ENCODE measurements around the gene B4GALNT3. TPM values are rescaled to one million over a fixed set of nuclear protein-coding genes. Genes with fewer than 3 reads are reported as not detected.

B4GALNT3 gene
- total and polyA plus RNA-seq, 2 donors (not counting 1 experiment from before 2014, with no cell fraction given), result not detected

- no peak for DNase-seq (ENCODE audit: low read depth in 2 of 2)
- no peaks in the 10 kb centered on the region for H3K9me3 ChIP-seq (ENCODE audit: control insufficient read depth, insufficient read depth, low read depth, low read length)
- no peaks in the 10 kb centered on the region for H3K79me2 ChIP-seq (ENCODE audit: control insufficient read depth, insufficient read depth, low read length)
- no peaks in the 10 kb centered on the region for H3K36me3 ChIP-seq (ENCODE audit: control insufficient read depth, insufficient read depth, low read length)
- H3K27ac ChIP-seq (ENCODE audit: insufficient read depth, low read length), result no peak overlapping the region
- no peaks in the 10 kb centered on the region for H3K27me3 ChIP-seq (ENCODE audit: control insufficient read depth, insufficient read depth, low read length)
- TF ChIP-seq, protein P1, sequence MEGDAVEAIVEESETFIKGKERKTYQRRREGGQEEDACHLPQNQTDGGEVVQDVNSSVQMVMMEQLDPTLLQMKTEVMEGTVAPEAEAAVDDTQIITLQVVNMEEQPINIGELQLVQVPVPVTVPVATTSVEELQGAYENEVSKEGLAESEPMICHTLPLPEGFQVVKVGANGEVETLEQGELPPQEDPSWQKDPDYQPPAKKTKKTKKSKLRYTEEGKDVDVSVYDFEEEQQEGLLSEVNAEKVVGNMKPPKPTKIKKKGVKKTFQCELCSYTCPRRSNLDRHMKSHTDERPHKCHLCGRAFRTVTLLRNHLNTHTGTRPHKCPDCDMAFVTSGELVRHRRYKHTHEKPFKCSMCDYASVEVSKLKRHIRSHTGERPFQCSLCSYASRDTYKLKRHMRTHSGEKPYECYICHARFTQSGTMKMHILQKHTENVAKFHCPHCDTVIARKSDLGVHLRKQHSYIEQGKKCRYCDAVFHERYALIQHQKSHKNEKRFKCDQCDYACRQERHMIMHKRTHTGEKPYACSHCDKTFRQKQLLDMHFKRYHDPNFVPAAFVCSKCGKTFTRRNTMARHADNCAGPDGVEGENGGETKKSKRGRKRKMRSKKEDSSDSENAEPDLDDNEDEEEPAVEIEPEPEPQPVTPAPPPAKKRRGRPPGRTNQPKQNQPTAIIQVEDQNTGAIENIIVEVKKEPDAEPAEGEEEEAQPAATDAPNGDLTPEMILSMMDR (conservative IDR thresholded peaks at IDR 0.05 in 1 of 2, IDR thresholded peaks at IDR 0.05 in 1 of 2; ENCODE audit: low read depth in 1 of 2, low read length in 2 of 2), result no peak
- no peak for TF ChIP-seq EZH2 (IDR thresholded peaks at IDR 0.05; ENCODE audit: low read length, missing control alignments)
- no peak overlapping the region for H2AFZ ChIP-seq (ENCODE audit: low read length)
- no peak overlapping the region for H3K4me3 ChIP-seq (replicated peaks in 1 of 4; ENCODE audit: control extremely low read depth in 1 of 4, insufficient read depth in 1 of 4, low read depth in 3 of 4, low read length in 4 of 4)
- H3K4me2 ChIP-seq (ENCODE audit: extremely low read depth, insufficient read depth, low read length), result no peak overlapping the region
- no peak overlapping the region for H3K9ac ChIP-seq (ENCODE audit: insufficient read depth, low read length)
- H4K20me1 ChIP-seq (ENCODE audit: control insufficient read depth, extremely low read depth, insufficient read depth, low read length), result no peaks in the 10 kb centered on the region
- no peaks in the 10 kb centered on the region for H3K4me1 ChIP-seq (ENCODE audit: control insufficient read depth, extremely low read depth, insufficient read depth, low read length)
Observed at GRCh38 chr12:581321-581720, 121.6 kb downstream of the B4GALNT3 start.

DNA sequence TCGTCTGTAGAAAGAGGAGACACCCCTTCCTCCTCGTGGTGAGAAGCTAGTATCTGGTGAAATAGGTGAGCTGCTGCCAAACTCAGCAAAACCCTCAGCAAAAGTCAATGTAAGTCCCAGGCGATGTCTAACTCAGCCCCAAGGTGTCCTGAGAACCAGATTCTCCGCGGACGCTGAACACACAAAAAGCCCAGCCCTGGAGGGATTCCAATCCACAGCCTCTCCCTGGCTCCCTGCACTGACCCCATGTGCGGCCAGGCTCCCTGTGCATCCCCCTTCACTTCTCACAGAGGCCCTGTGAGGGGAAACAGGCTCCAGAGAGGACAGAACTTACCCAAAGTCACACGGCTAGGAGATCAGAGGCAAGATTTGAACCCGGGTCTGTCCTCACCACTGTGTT lies 122.0 kb downstream of the B4GALNT3 start:
- H3K27ac ChIP-seq (ENCODE audit: insufficient read depth, low read length), result no peak overlapping the region
- H3K4me1 ChIP-seq (ENCODE audit: control insufficient read depth, extremely low read depth, insufficient read depth, low read length), result no peaks in the 10 kb centered on the region
- no peaks in the 10 kb centered on the region for H4K20me1 ChIP-seq (ENCODE audit: control insufficient read depth, extremely low read depth, insufficient read depth, low read length)
- H3K27me3 ChIP-seq (ENCODE audit: control insufficient read depth, insufficient read depth, low read length), result no peaks in the 10 kb centered on the region
- H3K4me3 ChIP-seq (replicated peaks in 1 of 4; ENCODE audit: control extremely low read depth in 1 of 4, insufficient read depth in 1 of 4, low read depth in 3 of 4, low read length in 4 of 4), result no peak overlapping the region
- DNase-seq (ENCODE audit: low read depth in 2 of 2), result no peak
- H3K9me3 ChIP-seq (ENCODE audit: control insufficient read depth, insufficient read depth, low read depth, low read length), result no peaks in the 10 kb centered on the region
- TF ChIP-seq, protein P1 (conservative IDR thresholded peaks at IDR 0.05 in 1 of 2, IDR thresholded peaks at IDR 0.05 in 1 of 2; ENCODE audit: low read depth in 1 of 2, low read length in 2 of 2), result no peak
- TF ChIP-seq EZH2 (IDR thresholded peaks at IDR 0.05; ENCODE audit: low read length, missing control alignments), result no peak
- H3K36me3 ChIP-seq (ENCODE audit: control insufficient read depth, insufficient read depth, low read length), result no peaks in the 10 kb centered on the region
- no peak overlapping the region for H2AFZ ChIP-seq (ENCODE audit: low read length)
- no peak overlapping the region for H3K4me2 ChIP-seq (ENCODE audit: extremely low read depth, insufficient read depth, low read length)
- H3K79me2 ChIP-seq (ENCODE audit: control insufficient read depth, insufficient read depth, low read length), result no peaks in the 10 kb centered on the region
- H3K9ac ChIP-seq (ENCODE audit: insufficient read depth, low read length), result no peak overlapping the region

GRCh38 chr12:583251-583869 lies 123.6 kb downstream of the B4GALNT3 start:
- no peak for DNase-seq (ENCODE audit: low read depth in 2 of 2)
- H3K36me3 ChIP-seq (ENCODE audit: control insufficient read depth, insufficient read depth, low read length), result no peaks in the 10 kb centered on the region
- H4K20me1 ChIP-seq (ENCODE audit: control insufficient read depth, extremely low read depth, insufficient read depth, low read length), result no peaks in the 10 kb centered on the region
- H3K27me3 ChIP-seq (ENCODE audit: control insufficient read depth, insufficient read depth, low read length), result no peaks in the 10 kb centered on the region
- no peak overlapping the region for H3K4me3 ChIP-seq (replicated peaks in 1 of 4; ENCODE audit: control extremely low read depth in 1 of 4, insufficient read depth in 1 of 4, low read depth in 3 of 4, low read length in 4 of 4)
- no peak overlapping the region for H3K9ac ChIP-seq (ENCODE audit: insufficient read depth, low read length)
- no peaks in the 10 kb centered on the region for H3K79me2 ChIP-seq (ENCODE audit: control insufficient read depth, insufficient read depth, low read length)
- H3K9me3 ChIP-seq (ENCODE audit: control insufficient read depth, insufficient read depth, low read depth, low read length), result no peaks in the 10 kb centered on the region
- H3K4me2 ChIP-seq (ENCODE audit: extremely low read depth, insufficient read depth, low read length), result no peak overlapping the region
- no peak overlapping the region for H2AFZ ChIP-seq (ENCODE audit: low read length)
- no peak overlapping the region for H3K27ac ChIP-seq (ENCODE audit: insufficient read depth, low read length)
- H3K4me1 ChIP-seq (ENCODE audit: control insufficient read depth, extremely low read depth, insufficient read depth, low read length), result no peaks in the 10 kb centered on the region
- TF ChIP-seq EZH2 (IDR thresholded peaks at IDR 0.05; ENCODE audit: low read length, missing control alignments), result no peak
- TF ChIP-seq, protein P1 (conservative IDR thresholded peaks at IDR 0.05 in 1 of 2, IDR thresholded peaks at IDR 0.05 in 1 of 2; ENCODE audit: low read depth in 1 of 2, low read length in 2 of 2), result no peak

Measured in fibroblast of lung (primary cell).